ENCODE results near the gene MYNN.

Gene MYNN

DNA sequence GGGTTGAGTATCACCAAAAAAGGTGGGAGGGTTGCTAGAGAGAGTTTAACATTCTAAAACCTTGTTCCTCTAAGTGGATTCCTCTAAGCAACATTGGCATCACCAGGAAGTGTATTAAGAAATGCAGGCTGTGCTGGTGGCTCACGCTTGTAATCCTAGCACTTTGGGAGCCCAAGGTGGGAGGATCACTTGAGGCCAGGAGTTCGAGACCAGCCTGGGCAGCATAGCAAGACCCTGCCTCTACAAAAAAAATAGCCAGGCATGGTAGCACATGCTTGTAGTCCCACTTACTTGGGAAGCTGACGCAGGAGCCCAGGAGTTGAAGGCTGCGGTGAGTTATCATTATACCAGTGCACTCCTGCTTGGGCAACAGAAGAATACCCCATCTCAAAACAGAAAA, 4.6 kb downstream of the MYNN start:
- no peak for DNase-seq (ENCODE audit: low spot score)

DNA sequence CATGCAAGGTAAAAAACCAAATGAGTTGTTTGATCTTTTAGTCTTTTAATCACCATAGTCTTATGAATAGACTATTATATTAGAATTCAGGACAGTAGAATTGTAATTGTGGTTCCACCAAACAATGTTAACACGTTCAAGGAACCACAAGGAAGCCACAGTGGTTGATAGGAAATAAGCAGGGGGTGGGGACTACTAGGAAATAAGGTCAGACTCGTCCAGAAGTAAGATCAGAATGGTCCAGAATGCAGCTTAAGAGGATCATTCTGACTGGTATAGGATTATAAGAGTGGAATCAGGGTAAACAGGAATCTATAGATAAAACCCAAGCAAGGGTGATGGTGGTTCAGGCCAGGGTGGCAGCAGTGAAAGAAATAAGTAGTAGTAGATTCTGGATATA, 7.5 kb downstream of the MYNN start:
- no peak for DNase-seq (ENCODE audit: low spot score)

DNA sequence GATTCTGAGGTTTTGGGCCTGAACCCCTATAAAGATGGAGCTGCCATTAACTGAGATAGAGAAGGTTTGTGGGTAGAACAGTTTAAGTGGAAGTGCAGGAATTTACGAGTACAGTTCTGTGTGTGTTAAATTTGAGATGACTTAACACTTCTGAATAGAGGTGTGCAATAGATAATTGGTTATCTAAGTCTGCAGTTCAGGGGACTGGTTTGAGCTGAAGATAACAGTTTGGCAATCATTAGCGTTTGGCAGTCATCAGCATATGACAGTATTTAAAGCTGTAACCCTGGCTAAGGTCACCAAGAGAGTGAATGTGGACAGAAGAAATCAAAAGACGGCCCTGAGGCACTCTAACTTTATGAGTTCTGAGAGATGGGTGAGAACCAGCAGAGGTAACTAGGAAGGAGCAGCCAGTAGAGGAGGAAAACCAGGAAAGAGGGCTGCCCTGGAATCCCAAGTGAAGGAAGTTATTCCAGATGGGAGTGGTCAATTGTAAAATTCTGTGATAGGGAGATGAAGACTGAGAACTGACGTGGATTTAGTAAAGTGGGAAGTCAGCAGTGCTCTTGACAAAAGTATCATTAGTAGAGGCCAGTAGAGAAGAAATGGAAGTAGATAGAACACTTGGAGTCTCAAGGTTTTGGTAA, 8.1 kb downstream of the MYNN start:
- no peak for DNase-seq (ENCODE audit: low spot score)

DNA sequence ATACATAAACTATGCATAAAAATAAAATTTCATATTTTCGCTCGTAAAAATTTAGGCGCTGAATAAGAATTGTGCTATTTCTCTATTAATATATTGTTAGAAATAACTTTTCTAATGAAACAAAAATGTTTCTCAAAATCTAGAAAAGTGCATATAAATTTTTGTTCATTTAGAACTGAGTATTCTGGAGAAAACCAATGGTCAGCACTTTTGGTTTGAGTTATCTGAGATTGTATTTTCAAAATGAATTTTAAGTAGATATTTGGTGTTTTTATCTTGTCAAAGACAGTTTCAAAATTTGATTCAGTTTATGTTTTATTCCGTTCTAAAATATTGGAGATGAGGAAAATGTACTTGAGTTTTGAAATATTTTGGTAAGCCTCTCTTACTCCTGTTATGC, 13.9 kb downstream of the MYNN start:
- no peak for DNase-seq (ENCODE audit: low spot score)

DNA sequence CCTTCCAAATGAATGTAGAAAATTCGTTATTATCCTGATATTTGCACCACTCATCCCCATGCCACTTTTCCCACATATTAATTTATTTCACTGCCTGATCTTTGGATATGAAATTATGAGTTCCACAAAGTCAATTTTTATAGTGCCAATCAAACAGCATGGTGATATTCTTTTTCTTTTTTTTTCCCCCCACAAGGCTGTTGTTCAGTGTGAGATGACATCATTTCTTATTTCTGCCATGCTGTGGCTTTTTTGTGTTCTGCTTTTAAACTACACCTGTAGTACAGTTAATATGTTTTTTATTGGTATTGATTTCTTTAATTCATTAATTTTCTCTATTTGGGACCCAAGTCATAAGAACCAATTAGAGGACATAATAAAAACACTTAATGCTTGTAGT, 14.6 kb downstream of the MYNN start:
- DNase-seq (ENCODE audit: low spot score), result no peak

DNA sequence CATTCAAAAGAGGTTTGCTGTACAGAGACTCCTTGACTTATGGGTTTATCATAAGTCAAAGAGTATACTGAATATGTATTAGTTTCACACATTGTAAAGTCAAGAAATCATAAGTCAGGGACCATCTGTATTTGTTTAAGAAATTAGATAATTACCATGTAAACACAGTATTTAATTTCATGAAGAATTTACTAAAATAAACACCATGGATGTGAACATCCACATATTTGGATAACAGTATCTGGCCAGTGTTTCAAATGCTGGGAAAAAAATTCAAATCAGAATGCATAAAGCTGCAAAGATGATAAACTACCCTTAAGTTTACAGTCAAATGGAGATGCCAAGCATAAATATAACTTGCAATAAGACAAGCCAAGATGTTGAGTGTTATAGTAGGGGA, 17.0 kb downstream of the MYNN start:
- no peak for DNase-seq (ENCODE audit: low spot score)

DNA sequence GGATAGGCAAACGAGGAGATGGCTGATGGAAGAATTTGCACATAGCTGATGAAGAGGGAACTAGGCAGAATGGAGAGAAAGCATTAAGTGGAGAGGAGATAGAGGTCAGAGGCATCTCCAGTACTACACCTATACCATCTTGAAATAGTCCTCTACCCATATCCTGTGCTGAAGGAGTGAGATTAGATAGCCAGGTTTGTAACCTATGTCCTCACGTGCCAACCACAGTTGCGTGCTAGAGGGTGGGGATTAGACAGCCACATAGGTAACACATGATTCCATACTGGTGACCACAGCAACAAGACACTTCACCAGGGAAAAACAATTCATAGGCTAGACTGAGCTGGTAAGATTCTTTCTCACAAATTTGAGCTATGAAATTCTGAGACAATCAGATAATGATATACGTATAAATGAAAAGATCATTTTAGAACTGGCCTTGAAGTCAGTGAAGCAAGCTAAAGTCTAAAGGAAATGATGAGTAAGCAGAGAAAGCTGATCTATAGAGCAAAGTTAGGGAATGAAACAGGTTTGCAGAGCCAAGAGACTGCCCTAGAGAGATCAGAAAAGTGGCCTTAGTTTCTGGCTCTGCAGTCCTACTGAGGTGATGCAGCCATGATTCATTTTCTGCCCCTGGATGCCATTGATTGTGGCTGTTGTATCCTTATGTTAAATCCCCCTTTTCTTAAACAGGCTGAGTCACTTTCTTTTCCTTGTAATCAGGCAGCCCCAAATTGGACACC, 17.7 kb downstream of the MYNN start:
- DNase-seq (ENCODE audit: low spot score), result no peak

DNA sequence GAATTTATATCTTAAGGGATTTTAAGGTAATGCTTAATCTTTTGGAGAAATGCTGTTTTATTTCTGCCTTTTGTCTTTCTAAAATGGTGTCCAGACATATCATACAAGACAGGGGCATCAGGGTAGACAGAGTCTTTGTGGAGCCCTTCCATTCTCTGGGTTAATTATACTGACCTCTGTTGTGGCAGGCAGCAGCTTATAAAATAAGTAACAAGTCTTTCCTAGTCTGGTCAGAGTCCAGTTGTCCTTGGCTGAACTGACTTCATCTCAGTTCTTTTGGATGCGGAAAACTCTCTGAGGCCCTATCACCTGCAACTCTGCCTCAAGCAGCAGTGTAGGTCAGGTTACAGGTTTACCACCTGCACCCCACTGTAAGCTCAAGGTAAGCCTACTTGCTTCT, 19.2 kb downstream of the MYNN start:
- DNase-seq (ENCODE audit: low spot score), result no peak

DNA sequence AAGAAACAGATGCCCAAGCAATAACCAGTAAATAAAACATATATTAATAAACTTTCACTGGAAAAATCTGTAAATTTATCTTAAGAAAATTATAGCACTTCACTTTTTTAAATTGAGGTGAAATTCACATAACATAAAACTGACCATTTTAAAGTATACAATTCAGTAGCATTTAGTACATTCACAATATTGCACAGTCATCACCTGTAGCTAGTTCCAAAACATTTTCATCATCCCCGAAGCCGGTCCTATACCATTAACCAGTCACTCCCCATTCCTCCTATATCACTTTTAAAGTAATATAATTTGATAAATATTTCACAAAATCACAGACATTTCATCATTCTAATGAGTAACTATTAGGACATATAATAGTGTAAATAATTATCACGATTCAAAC, 31.5 kb downstream of the MYNN start:
- no peak for DNase-seq (ENCODE audit: low spot score)

DNA sequence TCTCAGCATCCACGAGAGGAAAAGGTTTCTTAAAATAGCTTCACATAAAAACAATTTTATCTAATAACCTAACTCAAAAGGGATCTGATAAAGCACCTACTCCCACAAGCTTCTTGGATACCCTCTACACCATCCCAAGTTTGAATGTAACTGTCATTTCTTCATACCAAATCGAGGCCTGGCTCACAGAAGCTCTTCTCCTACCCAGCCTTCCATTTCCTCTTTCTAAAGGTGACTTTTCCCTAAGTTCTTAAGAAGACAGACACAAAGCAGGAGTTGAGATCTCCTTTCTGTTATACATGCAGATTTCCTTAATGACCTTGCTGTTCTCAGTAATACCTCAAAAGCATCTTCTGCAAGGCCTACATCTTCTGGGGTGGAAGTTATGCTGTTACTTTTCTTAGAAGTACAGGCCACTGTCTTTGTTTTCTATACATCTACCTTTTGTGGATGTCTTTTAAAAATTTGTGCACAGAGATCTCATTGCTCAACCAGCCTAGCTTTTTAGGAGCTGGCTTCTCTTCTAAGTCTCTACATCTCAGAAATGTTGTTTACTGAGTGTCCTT, 36.1 kb downstream of the MYNN start:
- DNase-seq (ENCODE audit: low spot score), result no peak

DNA sequence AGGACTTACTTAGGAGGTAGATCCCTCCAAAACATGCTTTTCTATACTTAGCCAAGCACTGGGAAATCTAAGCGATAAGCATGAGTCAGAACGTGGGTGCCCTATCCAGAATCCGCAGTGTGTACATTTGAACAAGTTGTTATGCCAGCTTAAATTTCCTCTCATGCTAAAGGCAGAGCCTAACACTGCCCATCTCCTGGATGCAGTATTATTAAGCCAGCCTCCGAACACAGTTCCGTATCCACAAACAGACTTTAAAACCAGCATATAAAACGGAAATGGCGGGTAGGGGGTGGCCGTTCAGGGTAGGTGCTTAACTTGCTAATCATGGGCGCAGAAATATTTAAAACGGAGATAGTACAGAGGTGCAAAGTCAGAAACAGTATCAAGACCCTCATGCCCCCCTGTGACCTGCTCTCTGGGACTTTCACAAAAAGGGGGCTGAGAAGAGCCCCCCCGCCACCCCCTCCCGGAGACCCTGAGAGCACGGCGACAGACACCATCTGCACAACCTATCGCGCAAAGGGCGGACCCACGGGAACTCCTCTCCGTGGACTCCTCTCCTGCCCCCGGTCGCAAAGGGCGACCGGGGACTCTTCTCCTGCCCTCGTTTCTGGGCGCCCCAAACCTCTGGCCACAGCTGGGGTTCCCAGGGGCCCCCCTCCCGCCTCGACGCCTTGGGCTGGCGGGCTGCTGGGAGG, 38.6 kb downstream of the MYNN start:
- DNase-seq (ENCODE audit: low spot score), result no peak

DNA sequence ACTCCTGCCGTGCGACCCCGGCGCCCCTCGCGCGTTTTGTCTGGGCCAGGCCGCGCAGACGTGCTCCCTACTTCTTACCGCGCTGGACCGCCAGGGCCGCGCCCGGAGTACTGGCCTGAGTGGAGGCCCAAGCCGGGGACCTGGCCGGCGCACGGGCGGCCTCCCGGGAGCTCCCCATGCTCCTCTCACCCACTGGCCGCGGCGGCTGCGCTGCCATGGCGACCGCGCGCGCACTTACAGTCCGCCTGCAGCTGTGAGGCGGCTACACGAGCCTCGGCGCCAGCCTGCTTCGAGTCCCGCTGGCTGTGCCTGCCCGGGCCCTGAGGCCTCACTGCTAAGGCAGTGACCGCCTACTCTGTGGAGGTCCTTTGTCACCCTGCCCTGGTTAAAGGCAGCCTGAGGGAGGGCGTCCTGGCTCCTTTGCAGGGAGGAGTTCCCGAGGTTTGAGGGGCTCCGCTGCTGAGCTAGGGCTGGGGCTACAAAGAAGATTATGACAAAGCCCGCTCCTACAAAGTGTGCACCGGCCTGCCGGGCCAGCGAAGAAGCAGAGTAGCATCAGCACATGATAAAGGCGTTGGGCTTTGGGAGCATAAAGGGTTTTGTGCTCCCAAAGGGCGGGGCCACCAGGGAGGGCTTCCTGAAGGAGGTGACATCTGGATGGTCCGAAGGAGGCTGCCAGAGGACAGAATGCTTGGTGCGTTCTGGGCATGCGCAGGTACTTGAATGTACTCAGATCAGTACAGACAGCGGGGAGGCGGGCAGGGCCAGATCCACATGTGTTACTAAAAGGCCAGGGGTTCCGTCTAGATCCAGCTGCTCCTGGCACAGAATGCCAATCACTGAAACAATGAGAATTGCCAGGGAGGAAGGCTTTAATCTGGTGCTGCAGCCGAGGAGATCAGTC, 39.4 kb downstream of the MYNN start, which contains the start of the genes LRRC34 and LRRIQ4:
Gene LRRC34 (minus strand): TSS at position 573 of the 904 bp plus-strand sequence. CDS start 356 bp downstream, at position 217.
Gene LRRIQ4 (plus strand): TSS at position 539 of the 904 bp plus-strand sequence. CDS start 9,052 bp downstream, outside the sequence.
- DNase-seq (ENCODE audit: low spot score), result no peak

DNA sequence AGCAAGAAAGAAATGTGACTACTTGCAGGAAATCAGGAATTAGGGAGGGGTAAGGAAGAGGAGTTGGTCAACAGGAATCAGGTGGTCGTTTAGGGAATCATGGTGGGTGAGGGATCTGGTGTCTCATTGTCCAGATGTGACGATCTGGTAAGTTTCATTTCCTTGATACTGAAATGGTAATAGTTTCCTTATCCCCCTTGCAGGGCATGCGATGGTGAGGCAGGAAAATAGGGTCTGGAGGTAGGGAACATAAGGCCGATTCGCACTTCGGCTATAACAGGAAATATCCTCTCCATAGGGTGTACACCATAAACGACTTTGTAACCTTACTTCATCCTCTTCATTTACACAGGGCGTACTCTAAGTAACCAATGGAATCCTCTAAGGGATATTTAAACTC, 40.1 kb downstream of the MYNN start:
- no peak for DNase-seq (ENCODE audit: low spot score)

DNA sequence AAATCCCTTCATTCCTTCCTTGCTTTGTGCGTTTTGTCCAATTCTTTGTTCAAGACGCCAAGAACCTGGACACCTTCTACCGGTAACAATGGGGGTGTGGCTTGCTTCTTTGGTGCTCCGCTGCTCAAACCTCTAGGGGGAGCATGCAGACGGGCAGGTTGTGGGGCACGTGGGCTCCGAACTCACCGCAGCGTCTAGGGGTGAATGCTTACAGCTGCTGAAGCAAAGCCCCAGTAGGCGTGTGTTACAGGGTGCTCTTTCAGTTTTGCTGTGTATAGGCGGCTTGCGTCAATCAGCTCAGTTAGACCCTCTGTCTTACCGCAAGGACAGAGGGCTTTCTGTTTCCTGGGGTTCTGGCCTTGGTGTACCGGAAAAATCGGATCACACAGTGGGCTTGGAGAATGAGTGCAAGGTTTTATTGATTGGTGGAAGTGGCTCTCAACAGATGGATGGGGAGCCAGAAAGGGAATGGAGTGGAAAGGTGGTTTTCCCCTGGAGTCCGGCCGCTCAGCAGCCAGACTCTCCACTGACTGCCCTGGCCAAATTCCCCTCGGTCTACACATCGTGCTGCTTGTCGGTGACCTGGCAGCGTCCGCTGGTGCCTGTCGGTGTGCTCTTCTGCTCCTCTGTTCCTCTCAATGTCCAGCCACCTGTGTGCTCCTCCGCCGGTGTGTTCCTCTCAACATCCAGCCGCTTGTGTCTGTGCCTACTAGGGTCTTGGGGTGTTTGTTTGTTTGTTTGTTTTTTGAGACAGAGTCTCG, 40.7 kb downstream of the MYNN start:
- no peak for DNase-seq (ENCODE audit: low spot score)

DNA sequence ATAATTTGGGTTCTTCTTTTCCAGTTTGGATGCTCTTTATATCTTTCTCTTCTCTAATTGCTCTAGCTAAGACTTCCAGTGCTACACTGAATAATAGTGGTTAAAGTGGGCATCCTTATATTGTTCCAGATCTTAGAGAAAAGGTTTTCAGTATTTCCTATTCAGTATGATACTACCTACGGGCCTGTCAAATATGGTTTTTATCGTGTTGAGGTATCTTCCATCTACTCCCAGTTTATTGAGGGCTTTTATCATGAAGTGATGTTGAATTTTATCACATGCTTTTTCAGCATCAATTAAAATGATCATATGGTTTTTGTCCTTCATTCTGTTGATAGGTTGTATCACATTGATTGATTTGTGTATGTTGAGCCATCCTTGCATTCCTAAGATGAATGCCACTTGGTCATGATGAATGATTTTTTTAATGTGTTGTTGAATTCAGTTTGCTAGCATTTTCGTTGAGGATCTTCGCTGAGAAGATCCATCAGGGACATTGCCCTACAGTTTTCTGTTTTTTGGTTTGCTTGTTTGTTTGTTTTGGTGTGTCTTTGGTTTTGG, 42.5 kb downstream of the MYNN start:
- no peak for DNase-seq (ENCODE audit: low spot score)

DNA sequence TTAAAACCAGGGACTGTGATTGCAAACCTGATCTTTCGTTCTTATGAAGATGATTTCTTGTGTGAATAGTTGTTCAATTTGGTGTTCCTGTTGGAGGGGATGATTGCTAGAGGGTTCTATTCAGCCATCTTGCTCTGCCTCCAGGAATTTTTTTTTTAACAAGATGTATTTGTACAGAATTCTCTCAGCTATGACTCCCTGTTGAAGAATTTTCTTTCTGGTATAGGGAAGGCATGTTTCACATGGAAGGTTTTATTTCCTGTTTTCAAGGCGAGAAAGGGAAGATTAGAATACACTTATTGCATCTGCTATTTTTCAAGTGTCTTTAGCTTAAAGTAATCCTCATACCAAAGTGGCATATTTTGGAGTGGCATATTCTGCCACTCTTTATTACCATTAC, 45.1 kb downstream of the MYNN start:
- DNase-seq (ENCODE audit: low spot score), result no peak

DNA sequence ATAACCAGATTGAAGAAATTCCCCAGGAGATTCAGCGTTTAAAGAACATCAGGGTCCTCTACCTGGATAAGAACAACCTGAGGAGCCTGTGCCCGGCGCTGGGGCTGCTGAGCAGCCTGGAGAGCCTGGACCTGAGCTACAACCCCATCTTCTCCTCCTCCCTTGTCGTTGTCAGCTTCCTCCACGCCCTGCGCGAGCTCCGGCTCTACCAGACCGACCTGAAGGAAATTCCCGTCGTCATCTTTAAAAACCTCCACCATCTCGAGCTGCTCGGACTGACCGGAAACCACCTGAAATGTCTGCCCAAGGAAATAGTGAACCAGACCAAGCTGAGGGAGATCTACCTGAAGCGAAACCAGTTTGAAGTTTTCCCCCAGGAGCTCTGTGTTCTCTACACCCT, 48.9 kb downstream of the MYNN start:
- DNase-seq (ENCODE audit: low spot score), result no peak

DNA sequence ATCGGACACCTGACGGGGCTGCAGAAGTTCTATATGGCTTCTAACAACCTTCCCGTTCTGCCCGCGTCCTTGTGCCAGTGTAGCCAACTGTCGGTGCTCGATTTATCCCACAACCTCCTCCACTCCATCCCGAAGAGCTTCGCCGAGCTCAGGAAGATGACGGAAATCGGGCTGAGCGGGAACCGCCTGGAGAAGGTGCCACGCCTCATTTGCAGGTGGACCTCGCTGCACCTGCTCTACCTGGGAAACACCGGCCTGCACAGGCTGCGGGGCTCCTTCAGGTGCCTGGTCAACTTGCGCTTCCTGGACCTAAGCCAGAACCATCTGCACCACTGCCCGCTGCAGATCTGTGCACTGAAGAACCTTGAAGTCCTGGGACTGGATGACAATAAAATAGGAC, 49.3 kb downstream of the MYNN start:
- no peak for DNase-seq (ENCODE audit: low spot score)

DNA sequence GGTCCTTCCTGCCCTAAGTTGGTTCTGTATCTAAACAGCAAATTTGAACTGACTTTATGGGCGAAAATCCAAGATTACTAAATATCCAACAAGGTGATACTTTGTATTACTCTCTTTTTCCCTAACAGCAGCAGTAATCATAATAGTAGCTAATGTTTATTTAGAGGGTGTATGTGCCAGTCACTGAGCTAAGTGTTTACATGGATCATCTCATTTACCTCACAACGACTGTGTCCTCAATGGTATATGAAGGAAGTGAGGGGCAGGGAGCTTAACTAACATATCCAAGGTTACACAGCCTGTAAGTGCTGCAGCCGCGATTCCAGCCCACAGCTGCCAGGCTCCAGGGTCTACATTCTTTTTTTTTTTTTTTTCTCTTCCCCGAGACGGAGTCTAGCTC, 49.8 kb downstream of the MYNN start:
- DNase-seq (ENCODE audit: low spot score), result no peak

DNA sequence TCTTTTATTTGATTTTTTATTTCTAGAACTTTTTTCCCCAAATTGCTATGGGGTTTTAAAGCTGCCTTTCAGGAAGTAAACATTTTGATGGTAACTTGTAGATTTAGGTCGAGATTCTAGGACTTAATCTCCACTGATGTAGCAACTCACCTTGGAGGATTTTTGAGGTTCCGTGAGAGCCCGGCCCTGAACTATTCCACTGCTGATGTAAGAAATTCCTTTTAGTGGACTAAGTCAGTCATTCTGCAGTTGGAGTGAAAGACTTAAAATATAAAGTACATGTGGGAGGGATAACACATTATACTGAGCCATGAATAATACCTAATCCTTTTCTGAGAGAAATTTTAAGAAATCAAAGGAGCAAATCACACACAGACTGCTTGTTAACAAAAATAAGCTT, 52.1 kb downstream of the MYNN start:
- DNase-seq (ENCODE audit: low spot score), result no peak

DNA sequence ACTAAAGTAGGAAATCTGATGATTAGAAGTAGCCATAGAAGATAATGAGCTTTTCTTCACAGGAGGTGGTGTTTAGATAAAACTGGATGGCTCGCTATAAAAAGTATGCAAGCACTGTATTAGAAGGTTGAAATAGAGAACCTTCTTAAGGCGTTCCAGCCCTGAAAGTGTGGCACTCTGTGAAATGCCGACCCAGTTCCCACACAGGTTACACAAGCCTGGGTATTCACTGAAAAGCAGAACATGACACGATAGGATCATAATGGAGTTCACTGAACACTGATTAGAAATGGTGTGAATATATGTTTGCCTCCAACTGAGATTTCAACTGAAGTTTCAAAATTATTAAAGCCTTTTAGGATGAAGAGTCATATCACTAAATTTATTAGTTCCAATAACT, 54.5 kb downstream of the MYNN start:
- no peak for DNase-seq (ENCODE audit: low spot score)

Measured in HuH-7.5 (cell line).